Measurements from ENCODE around the gene DLG2. TPM values are rescaled to one million over a fixed set of nuclear protein-coding genes. Genes with fewer than 3 reads are reported as not detected.

The DLG2 gene
- total RNA-seq, 3 donors from 2014 or later: 4.3 to 12.3 (median 6.9) TPM

- Histone ChIP-seq H3K4me3 (no peak overlapping the region), H3K9me3 (no peaks in the 10 kb centered on the region), H3K4me1 (no peaks in the 10 kb centered on the region), H3K27me3 (no peaks in the 10 kb centered on the region), H3K36me3 (no peaks in the 10 kb centered on the region), H3K27ac (no peak overlapping the region)
- no peak for DNase-seq (ENCODE audit: low spot score in 2 of 2)
- no peak for TF ChIP-seq POLR2AphosphoS5 (IDR thresholded peaks at IDR 0.05)
- TF ChIP-seq CTCF (IDR thresholded peaks at IDR 0.05): no peak
- no peak for TF ChIP-seq POLR2A (IDR thresholded peaks at IDR 0.05)
- intact Hi-C loops (cut with DNase I; ENCODE audit: low total_unique reads): no loop called here
These were observed 702.9 kb downstream of the DLG2 start for GRCh38 chr11:84924154-84924692.

DNA sequence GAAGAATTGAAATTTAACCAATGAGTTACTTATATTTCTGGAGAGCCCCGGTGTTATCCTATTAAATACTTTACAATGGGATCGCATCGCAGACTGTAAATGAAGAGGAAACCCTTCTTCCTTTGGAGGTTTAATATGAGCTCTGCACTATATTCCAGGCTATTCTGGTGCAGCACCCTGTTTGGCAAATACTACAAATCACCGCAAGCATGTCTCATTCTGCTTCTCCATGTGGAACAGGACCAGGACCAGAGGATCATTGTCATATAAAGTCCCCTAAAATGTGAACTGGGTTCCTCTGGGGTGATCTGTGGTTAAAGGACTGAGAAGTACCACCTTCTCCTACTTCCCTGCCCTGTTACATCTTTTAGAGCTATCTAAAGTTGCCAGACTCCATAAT lies 703.7 kb downstream of the DLG2 start:
- Histone ChIP-seq H3K27me3 (no peaks in the 10 kb centered on the region), H3K9me3 (no peaks in the 10 kb centered on the region), H3K4me3 (no peak overlapping the region), H3K4me1 (no peaks in the 10 kb centered on the region), H3K36me3 (no peaks in the 10 kb centered on the region), H3K27ac (no peak overlapping the region)
- TF ChIP-seq CTCF (IDR thresholded peaks at IDR 0.05) (no peak), POLR2AphosphoS5 (IDR thresholded peaks at IDR 0.05) (no peak), POLR2A (IDR thresholded peaks at IDR 0.05) (no peak)
- intact Hi-C loops (cut with DNase I; ENCODE audit: low total_unique reads): no loop called here
- DNase-seq (ENCODE audit: low spot score in 2 of 2): no peak

GRCh38 chr11:84922836-84923235 lies 704.3 kb downstream of the DLG2 start:
- Histone ChIP-seq H3K9me3 (no peaks in the 10 kb centered on the region), H3K4me1 (no peaks in the 10 kb centered on the region), H3K27ac (no peak overlapping the region), H3K36me3 (no peaks in the 10 kb centered on the region), H3K27me3 (no peaks in the 10 kb centered on the region), H3K4me3 (peak overlapping the region in 1 of 3 donors; percentile 45)
- intact Hi-C loops (cut with DNase I; ENCODE audit: low total_unique reads): no loop called here
- no peak for DNase-seq (ENCODE audit: low spot score in 2 of 2)
- TF ChIP-seq POLR2AphosphoS5 (IDR thresholded peaks at IDR 0.05) (no peak), CTCF (IDR thresholded peaks at IDR 0.05) (no peak), POLR2A (IDR thresholded peaks at IDR 0.05) (no peak)

DNA sequence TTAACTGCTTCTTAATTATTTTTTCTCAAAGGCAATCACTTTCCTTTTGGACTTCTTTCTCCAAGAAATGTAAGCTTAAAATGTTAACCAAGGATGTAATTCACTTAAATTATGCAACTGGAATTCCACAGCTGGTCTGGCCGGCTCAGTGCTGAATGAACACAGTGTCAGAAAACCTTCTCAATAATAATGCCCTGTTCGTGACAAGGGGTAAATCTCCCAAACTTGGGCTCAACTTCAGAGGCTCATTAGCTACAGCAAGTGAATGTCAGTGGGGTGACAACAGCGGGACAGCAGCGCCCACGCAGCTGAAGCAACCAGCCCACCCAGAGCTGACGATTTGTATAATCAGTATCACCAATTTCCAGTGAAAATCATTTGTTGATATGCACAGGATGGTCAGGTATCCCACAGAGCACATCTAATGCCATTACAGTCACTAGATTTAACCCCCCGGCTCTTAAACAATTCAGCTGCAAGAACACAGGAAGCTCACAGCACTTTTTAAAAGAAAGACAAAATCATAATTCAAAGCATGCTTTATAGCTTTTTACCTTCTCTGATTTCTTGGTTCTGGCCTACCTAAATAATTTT lies 704.8 kb downstream of the DLG2 start:
- Histone ChIP-seq H3K27me3 (no peaks in the 10 kb centered on the region), H3K4me1 (no peaks in the 10 kb centered on the region), H3K36me3 (no peaks in the 10 kb centered on the region), H3K27ac (no peak overlapping the region), H3K4me3 (peak overlapping the region in 1 of 3 donors; percentile 45), H3K9me3 (no peaks in the 10 kb centered on the region)
- intact Hi-C loops (cut with DNase I; ENCODE audit: low total_unique reads): no loop called here
- DNase-seq (ENCODE audit: low spot score in 2 of 2): no peak
- TF ChIP-seq CTCF (IDR thresholded peaks at IDR 0.05): no peak
- TF ChIP-seq POLR2AphosphoS5 (IDR thresholded peaks at IDR 0.05): no peak
- TF ChIP-seq POLR2A (IDR thresholded peaks at IDR 0.05): no peak

- Histone ChIP-seq H3K36me3 (no peaks in the 10 kb centered on the region), H3K4me1 (no peaks in the 10 kb centered on the region), H3K27ac (no peak overlapping the region), H3K9me3 (no peaks in the 10 kb centered on the region), H3K4me3 (no peak overlapping the region), H3K27me3 (no peaks in the 10 kb centered on the region)
- DNase-seq (ENCODE audit: low spot score in 2 of 2): no peak
- no peak for TF ChIP-seq POLR2AphosphoS5 (IDR thresholded peaks at IDR 0.05)
- TF ChIP-seq POLR2A (IDR thresholded peaks at IDR 0.05): no peak
- TF ChIP-seq CTCF (IDR thresholded peaks at IDR 0.05): no peak
- intact Hi-C loops (cut with DNase I; ENCODE audit: low total_unique reads): no loop called here
These were observed 712.6 kb downstream of the DLG2 start for GRCh38 chr11:84914511-84914910.
